Superior temporal gyrus (tissue), 1 donor: Measurements from ENCODE around the gene SBSN.
"Not testable (repeated sequence)": the region's sequence is repeated elsewhere in the genome, so short reads cannot be mapped to it uniquely, and the experiment has no call there.

Experiments used
- DNase-seq: peaks from one replicate; pipeline ENCODE4 v3.0.0-alpha.2; 2016; ENCODE audit errors: extremely low spot score

Gene SBSN

DNA sequence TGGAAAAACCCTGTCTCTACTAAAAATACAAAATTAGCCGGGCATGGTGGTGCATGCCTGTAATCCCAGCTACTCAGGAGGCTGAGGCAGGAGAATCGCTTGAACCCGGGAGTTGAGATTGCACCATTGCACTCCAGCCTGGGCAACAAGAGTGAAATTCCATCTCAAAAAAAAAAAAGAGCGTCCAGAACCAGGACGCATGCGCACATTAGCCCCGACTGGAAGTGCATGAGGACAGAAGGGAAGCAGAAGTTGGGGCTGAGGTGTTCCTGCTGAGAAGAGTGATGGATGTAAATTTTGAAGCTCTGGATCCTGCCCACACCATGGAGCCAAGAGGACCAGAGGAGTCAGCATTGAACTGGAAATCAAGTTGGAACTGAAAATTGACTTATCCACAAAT lies 53.5 kb downstream of the SBSN start:
- not testable (repeated sequence) for DNase-seq

- DNase-seq = no peak
Observed at GRCh38 chr19:35474104-35474503, 54.0 kb downstream of the SBSN start.
